Measurements from ENCODE around the gene GDF11.

The GDF11 gene

GRCh38 chr12:55724226-55724939 is 18.5 kb upstream of the GDF11 start:
- DNase-seq: peak; percentile 69

GRCh38 chr12:55724940-55725309 is 18.0 kb upstream of the GDF11 start:
- no peak for DNase-seq

- DNase-seq: no peak
These were observed 17.4 kb upstream of the GDF11 start for GRCh38 chr12:55725556-55725955.

GRCh38 chr12:55726971-55727370 is 16.0 kb upstream of the GDF11 start:
- DNase-seq: no peak

GRCh38 chr12:55727643-55728185 is 15.2 kb upstream of the GDF11 start:
- DNase-seq: peak; percentile 72

- DNase-seq: peak; percentile 75
These were observed 14.6 kb upstream of the GDF11 start for GRCh38 chr12:55728186-55728938.

- DNase-seq: peak; percentile 96
These were observed 13.7 kb upstream of the GDF11 start, which contains the start of gene CD63 for GRCh38 chr12:55728939-55729818. CD63 (minus strand) TSS chr12:55729009; CDS start chr12:55728341, 668 bp downstream.

GRCh38 chr12:55729819-55730818 is 12.8 kb upstream of the GDF11 start:
- peak; percentile 70 for DNase-seq

GRCh38 chr12:55732288-55732687 is 10.6 kb upstream of the GDF11 start:
- no peak for DNase-seq

GRCh38 chr12:55733021-55733555 is 9.8 kb upstream of the GDF11 start:
- DNase-seq: no peak

- no peak for DNase-seq
These were observed 9.1 kb upstream of the GDF11 start for GRCh38 chr12:55733858-55734257.

- no peak for DNase-seq
These were observed 8.3 kb upstream of the GDF11 start for GRCh38 chr12:55734595-55734994.

GRCh38 chr12:55736076-55736475 is 6.8 kb upstream of the GDF11 start:
- DNase-seq: no peak

- DNase-seq: peak; percentile 66
These were observed 5.9 kb upstream of the GDF11 start for GRCh38 chr12:55736780-55737580.

GRCh38 chr12:55737581-55738122 is 5.3 kb upstream of the GDF11 start:
- DNase-seq: no peak

- DNase-seq: peak; percentile 89
These were observed 4.5 kb upstream of the GDF11 start for GRCh38 chr12:55738123-55739024.

- no peak for DNase-seq
These were observed 3.9 kb upstream of the GDF11 start for GRCh38 chr12:55739025-55739378.

- DNase-seq: no peak
These were observed 816 bp upstream of the GDF11 start for GRCh38 chr12:55741931-55742680.

Measured in EL (cell line).